Measurements from ENCODE around the gene SGSM1. TPM values are rescaled to one million over a fixed set of nuclear protein-coding genes. Genes with fewer than 3 reads are reported as not detected.

The SGSM1 gene
- total RNA-seq, 1 experiment from 2014 or later = 4.3 TPM

DNA sequence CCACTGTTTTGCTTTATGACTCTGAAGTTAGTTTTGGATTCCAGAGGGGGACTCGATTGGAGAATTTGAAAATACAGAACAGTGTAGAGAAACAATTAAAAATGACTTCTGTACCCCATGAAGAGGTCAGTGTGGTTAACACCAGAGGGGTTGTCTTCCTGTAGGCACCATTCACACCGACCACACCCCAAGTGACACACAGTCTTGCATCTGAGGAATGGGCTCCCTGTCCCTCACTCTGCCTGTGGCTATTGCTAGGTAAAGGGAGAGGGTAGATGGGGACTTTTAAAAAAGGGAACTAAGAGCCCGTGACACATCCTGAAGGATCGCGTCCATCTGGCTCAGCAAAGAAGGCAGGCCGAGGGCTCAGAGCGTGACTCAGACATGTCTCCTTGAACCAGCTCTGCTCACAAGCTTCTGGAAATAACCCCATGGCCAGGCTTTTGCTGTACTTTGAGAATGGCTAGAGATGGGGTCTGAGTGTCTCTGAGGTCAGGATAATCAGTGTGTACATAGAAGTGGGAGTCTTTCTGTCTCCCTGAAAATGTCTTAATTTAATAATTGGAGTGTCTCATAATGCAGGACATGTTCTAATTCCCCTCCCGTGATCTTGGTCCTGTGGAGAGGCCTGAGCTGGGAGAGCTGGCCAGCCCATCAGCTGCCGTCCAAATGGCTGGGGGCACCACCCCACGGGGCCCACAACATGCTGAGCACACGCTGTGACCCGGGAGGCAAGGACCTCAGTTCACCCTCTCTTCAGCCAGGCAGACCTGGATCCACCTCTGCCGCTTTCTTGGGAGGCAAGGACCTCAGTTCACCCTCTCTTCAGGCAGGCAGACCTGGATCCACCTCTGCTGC is 39.3 kb downstream of the SGSM1 start:
- Histone ChIP-seq H3K4me1 (ENCODE audit: insufficient read depth, low read length) (no peaks in the 10 kb centered on the region), H3K4me2 (ENCODE audit: insufficient read depth, insufficient read length, low read length) (no peak overlapping the region), H3K27ac (ENCODE audit: insufficient read length, low read depth, low read length) (no peak overlapping the region), H2BK15ac (ENCODE audit: low read depth, low read length) (no peak overlapping the region), H3K79me1 (ENCODE audit: insufficient read depth, low read depth, low read length, poor library complexity, severe bottlenecking) (no peaks in the 10 kb centered on the region), H3K9ac (ENCODE audit: extremely low read depth, insufficient read length, low read length) (no peak overlapping the region), H2AK5ac (ENCODE audit: insufficient read length, low read length) (no peak overlapping the region), H3K4ac (ENCODE audit: low read depth, low read length) (no peak overlapping the region), H3T11ph (ENCODE audit: low read length) (no peak overlapping the region), H3K23ac (ENCODE audit: insufficient read length, low read depth, low read length) (no peak overlapping the region), H2BK120ac (ENCODE audit: low read depth, low read length, poor library complexity, severe bottlenecking) (no peak overlapping the region), H3K23me2 (ENCODE audit: insufficient read length, low read depth, low read length, poor library complexity, severe bottlenecking) (no peaks in the 10 kb centered on the region), H3K14ac (ENCODE audit: insufficient read depth, low read length) (no peak overlapping the region; the same call in 1 of the 2 replicates), H4K5ac (ENCODE audit: insufficient read length, low read depth, low read length) (no peak overlapping the region), H3K9me3 (ENCODE audit: control insufficient read depth, low read depth, low read length) (no peaks in the 10 kb centered on the region), H4K91ac (ENCODE audit: insufficient read length, low read depth, low read length) (no peak overlapping the region), H4K8ac (replicated peaks; ENCODE audit: insufficient read length, low read depth, low read length) (no peak overlapping the region), H3K18ac (ENCODE audit: insufficient read length, low read depth, low read length) (no peak overlapping the region), H2BK20ac (ENCODE audit: low read depth, low read length, poor library complexity, severe bottlenecking) (no peak overlapping the region), H2BK5ac (ENCODE audit: insufficient read length, low read length) (no peak overlapping the region), H3K27me3 (ENCODE audit: insufficient read depth, low read length) (no peaks in the 10 kb centered on the region), H3K79me2 (ENCODE audit: insufficient read depth, low read length) (no peaks in the 10 kb centered on the region), H4K20me1 (ENCODE audit: control insufficient read depth, insufficient read depth, insufficient read length) (no peaks in the 10 kb centered on the region), H2BK12ac (ENCODE audit: insufficient read length, low read depth, low read length) (no peak overlapping the region), H2AFZ (ENCODE audit: low read length) (no peak overlapping the region), H3K56ac (ENCODE audit: insufficient read length, low read depth, low read length) (no peak overlapping the region)
- Mint-ChIP-seq H3K27me3 (ENCODE audit: low read depth) (no peaks in the 10 kb centered on the region), H3K36me3 (ENCODE audit: insufficient read depth in 1 of 3, low read depth in 3 of 3) (peaks cover 0 to 3% (median 2%) of the 10 kb centered on the region in 3 experiments; a peak in 3 of 7 replicates), H3K4me3 (no peak overlapping the region), H3K27ac (no peak overlapping the region), H3K9me3 (no peaks in the 10 kb centered on the region; a peak in 1 of 5 replicates), H3K4me1 (no peaks in the 10 kb centered on the region)
- WGBS (ENCODE audit: extremely low coverage, insufficient read length, low lambda C conversion rate) = no CpG with 5 or more reads among the region's 13 CpGs
- TF ChIP-seq, protein P1, sequence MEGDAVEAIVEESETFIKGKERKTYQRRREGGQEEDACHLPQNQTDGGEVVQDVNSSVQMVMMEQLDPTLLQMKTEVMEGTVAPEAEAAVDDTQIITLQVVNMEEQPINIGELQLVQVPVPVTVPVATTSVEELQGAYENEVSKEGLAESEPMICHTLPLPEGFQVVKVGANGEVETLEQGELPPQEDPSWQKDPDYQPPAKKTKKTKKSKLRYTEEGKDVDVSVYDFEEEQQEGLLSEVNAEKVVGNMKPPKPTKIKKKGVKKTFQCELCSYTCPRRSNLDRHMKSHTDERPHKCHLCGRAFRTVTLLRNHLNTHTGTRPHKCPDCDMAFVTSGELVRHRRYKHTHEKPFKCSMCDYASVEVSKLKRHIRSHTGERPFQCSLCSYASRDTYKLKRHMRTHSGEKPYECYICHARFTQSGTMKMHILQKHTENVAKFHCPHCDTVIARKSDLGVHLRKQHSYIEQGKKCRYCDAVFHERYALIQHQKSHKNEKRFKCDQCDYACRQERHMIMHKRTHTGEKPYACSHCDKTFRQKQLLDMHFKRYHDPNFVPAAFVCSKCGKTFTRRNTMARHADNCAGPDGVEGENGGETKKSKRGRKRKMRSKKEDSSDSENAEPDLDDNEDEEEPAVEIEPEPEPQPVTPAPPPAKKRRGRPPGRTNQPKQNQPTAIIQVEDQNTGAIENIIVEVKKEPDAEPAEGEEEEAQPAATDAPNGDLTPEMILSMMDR (conservative IDR thresholded peaks at IDR 0.05) = no peak
- DNase-seq = no peak
